T-helper 17 cell (primary cell): ENCODE results near the gene JAK3. TPM values are rescaled to one million over a fixed set of nuclear protein-coding genes. Genes with fewer than 3 reads are reported as not detected.

Experiments used
- ATAC-seq: fragments of 150-1000 bp; cut with Tn5 transposase; 2 replicates; pipeline ENCODE4 v1.10.0; 2021; ENCODE audit warnings: mild to moderate bottlenecking, moderate library complexity
- DNase-seq, 3 donors: peaks; one replicate each; pipeline versions ENCODE4 v3.0.0 to v3.0.0-alpha.2; 2020 to 2021
- H3K9me3 ChIP-seq: one replicate; pipeline ENCODE4 v1.7.0; 2013; ENCODE audit warnings: low read length, mild to moderate bottlenecking; ENCODE audit not compliant: control insufficient read depth, poor library complexity, severe bottlenecking
- H3K27ac Mint-ChIP-seq: one replicate; pipeline ENCODE4 v1.8.0; 2022; ENCODE audit warnings: mild to moderate bottlenecking, moderate library complexity, mixed read lengths
- H3K27me3 Mint-ChIP-seq: one replicate; pipeline ENCODE4 v1.8.0; 2022; ENCODE audit warnings: mixed read lengths
- H3K36me3 Mint-ChIP-seq: one replicate; pipeline ENCODE4 v1.8.0; 2022; ENCODE audit warnings: low read depth, mixed read lengths
- H3K4me1 Mint-ChIP-seq: one replicate; pipeline ENCODE4 v1.8.0; 2022; ENCODE audit warnings: mild to moderate bottlenecking, mixed read lengths
- H3K4me3 Mint-ChIP-seq: one replicate; pipeline ENCODE4 v1.8.0; 2022; ENCODE audit warnings: mild to moderate bottlenecking, moderate library complexity, mixed read lengths
- total RNA-seq, 4 donors: library from RNA in 2 of 4; stranded (reverse) in 2 of 4; gene quantifications; one replicate each; pipeline ENCODE4 v1.2.3 and lab custom pipeline; 2022 to 2026

JAK3 gene
- total RNA-seq, 2 donors from 2014 or later = 149 to 211 TPM

DNA sequence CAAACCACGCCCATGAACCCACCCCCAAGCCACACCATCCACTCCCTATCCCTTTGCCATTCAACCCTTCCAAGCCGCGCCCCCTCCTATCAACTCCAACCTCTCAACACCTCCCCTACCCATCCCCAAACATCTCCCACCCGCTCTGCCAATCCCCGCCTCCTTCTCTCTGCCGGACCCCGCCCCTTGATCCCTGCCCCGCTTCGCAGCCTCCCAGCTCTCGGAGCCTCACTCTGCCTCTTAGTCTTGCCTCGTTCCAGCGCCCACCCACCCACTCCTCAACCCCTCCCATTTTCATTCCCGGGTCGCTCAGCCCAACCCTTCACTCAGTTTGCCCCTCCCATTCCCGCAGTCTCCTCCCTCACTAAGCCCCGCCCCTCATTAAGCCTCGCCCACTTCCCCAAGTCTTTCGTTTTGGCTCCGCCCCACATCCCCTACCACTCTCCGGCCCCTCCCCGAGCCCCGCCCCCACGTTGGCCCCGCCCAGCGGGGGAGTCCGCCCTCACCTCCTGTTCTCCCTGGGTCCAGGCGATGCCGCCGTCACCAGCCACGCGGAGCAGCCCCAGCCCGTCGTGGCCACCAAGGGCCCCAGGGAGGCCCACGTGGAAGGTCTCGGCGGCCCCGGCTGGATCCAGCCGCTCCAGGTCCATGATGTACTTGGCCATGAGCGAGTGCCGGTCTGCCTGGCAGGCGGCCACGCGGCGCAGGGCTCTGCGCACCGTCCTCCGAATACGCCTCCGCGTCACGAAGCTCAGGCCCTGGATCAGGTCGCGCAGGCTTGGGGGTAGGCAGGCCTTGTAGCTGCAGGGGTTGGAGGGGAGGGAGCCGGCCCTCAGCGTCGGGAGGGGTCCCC lies 5.7 kb downstream of the JAK3 start:
- peak; percentile 26 to 40 (median 29) for DNase-seq
- H3K9me3 ChIP-seq = no peaks in the 10 kb centered on the region
- ATAC-seq = peak; percentile 51
- Mint-ChIP-seq H3K27ac (peak overlapping the region; percentile 75), H3K4me3 (no peak overlapping the region), H3K36me3 (peaks cover 5% of the 10 kb centered on the region), H3K27me3 (no peaks in the 10 kb centered on the region), H3K4me1 (peaks cover 22% of the 10 kb centered on the region)

DNA sequence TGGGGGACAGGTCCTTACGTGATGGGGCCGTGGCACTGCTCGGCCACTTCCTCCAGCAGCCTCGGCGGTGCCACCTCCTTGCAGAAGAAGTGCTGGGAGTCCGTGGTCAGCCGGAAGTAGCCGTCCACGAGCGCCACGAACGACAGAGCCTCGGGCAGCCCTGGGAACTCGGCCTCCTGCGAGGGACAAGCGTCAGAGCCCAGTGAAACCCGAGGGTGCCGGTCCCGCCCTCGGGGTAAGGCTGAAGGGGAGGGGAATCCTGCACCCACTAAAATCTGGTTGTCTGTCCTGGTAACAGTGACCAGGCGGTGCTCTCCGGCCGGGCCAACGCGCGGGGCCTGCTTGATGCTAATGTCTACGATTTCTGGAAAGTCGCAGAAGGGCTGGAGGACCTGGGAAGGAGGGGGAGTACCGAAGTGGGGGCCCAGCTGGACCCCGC lies 6.4 kb downstream of the JAK3 start:
- Mint-ChIP-seq H3K27ac (peak overlapping the region; percentile 75), H3K4me3 (no peak overlapping the region), H3K36me3 (peaks cover 9% of the 10 kb centered on the region), H3K4me1 (peaks cover 26% of the 10 kb centered on the region), H3K27me3 (no peaks in the 10 kb centered on the region)
- no peak for DNase-seq
- no peak for ATAC-seq
- no peaks in the 10 kb centered on the region for H3K9me3 ChIP-seq

GRCh38 chr19:17840019-17840418 lies 7.8 kb downstream of the JAK3 start:
- Mint-ChIP-seq H3K27ac (no peak overlapping the region), H3K36me3 (peaks cover 16% of the 10 kb centered on the region), H3K27me3 (no peaks in the 10 kb centered on the region), H3K4me3 (no peak overlapping the region), H3K4me1 (peaks cover 31% of the 10 kb centered on the region)
- no peak for ATAC-seq
- H3K9me3 ChIP-seq = no peaks in the 10 kb centered on the region
- no peak for DNase-seq

GRCh38 chr19:17837972-17838371 lies 9.8 kb downstream of the JAK3 start:
- H3K4me1 Mint-ChIP-seq = peaks cover 18% of the 10 kb centered on the region
- H3K27me3 Mint-ChIP-seq = no peaks in the 10 kb centered on the region
- ATAC-seq (no peak), DNase-seq (no peak)
- H3K36me3 Mint-ChIP-seq = peaks cover 13% of the 10 kb centered on the region
- H3K27ac Mint-ChIP-seq = peak overlapping the region; percentile 8
- no peak overlapping the region for H3K4me3 Mint-ChIP-seq
- H3K9me3 ChIP-seq = no peaks in the 10 kb centered on the region

DNA sequence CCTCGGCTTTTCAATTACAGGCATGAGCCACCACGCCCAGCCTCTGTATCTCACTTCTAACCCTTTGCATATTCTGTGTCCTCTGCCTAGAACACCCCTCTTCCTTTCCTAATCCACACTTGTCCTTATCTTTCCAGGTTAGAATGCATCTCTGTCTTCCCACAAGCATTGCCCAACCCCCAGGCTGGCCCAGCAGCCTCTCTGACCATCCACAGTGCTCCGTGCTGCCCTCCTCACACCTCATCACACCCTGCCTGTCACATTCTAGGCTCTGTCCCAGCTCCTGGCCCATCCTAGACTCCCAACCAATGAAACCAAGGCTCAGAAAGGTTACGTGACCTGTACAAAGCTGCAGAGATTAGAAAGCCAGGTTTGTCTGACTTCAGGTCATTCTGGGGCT lies 11.3 kb downstream of the JAK3 start:
- H3K4me3 Mint-ChIP-seq = no peak overlapping the region

DNA sequence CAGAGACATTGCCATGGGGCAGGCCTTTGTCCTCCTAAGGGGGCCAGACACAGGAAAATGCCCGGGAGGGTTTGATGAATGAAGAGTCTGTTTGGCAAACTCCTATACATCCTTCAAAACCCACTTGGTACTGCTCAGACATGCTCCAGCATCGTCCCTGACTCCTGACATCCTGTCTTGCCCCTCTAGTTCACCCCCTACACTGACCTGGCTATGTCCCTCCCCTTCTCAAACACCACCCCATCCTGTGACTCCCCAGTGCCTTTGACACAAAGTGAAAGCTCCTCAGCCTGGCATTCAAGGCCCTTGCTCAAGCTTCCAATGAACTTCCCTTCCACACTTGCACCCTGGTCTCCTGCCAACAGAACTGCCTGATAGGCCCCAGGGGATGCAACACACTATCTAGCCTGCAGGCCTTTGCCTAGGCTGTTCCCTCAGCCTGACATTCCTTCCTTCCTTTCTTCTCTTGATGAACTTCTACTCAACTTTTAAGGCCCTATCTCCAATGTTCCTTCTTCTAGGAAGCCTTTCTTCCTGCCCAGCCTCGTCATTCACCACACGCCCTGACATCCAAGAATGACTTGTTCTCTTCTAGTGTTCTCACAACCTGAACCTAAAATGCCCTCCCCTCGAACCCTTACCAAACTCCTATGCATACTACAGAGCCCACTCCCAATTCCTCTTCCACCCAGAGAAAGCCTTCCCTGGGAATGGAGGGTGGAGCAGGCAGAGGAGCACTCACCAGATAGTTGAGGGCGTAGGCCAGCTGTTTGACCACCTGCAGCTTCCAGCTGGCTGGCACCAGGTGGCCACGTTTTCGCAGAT lies 12.4 kb downstream of the JAK3 start:
- DNase-seq (no peak), ATAC-seq (no peak)
- H3K9me3 ChIP-seq = no peaks in the 10 kb centered on the region
- Mint-ChIP-seq H3K27me3 (no peaks in the 10 kb centered on the region), H3K4me3 (peak overlapping the region; percentile 53), H3K36me3 (peaks cover 14% of the 10 kb centered on the region), H3K27ac (peak overlapping the region; percentile 86), H3K4me1 (peaks cover 17% of the 10 kb centered on the region)

More for the DNA sequence above, 11.3 kb downstream of the JAK3 start:
- H3K4me1 Mint-ChIP-seq = peaks cover 20% of the 10 kb centered on the region
- H3K27ac Mint-ChIP-seq = peak overlapping the region; percentile 86
- no peaks in the 10 kb centered on the region for H3K27me3 Mint-ChIP-seq
- peaks cover 13% of the 10 kb centered on the region for H3K36me3 Mint-ChIP-seq
- no peaks in the 10 kb centered on the region for H3K9me3 ChIP-seq
- ATAC-seq (no peak), DNase-seq (no peak)

GRCh38 chr19:17834350-17835181 lies 13.2 kb downstream of the JAK3 start:
- Mint-ChIP-seq H3K27me3 (no peaks in the 10 kb centered on the region), H3K36me3 (peaks cover 16% of the 10 kb centered on the region), H3K27ac (peak overlapping the region; percentile 86), H3K4me1 (peaks cover 17% of the 10 kb centered on the region), H3K4me3 (no peak overlapping the region)
- ATAC-seq (peak; percentile 41), DNase-seq (no peak)
- no peaks in the 10 kb centered on the region for H3K9me3 ChIP-seq

- H3K4me1 Mint-ChIP-seq = peaks cover 22% of the 10 kb centered on the region
- no peaks in the 10 kb centered on the region for H3K9me3 ChIP-seq
- H3K4me3 Mint-ChIP-seq = no peak overlapping the region
- H3K36me3 Mint-ChIP-seq = peaks cover 19% of the 10 kb centered on the region
- no peaks in the 10 kb centered on the region for H3K27me3 Mint-ChIP-seq
- ATAC-seq (no peak), DNase-seq (no peak)
- H3K27ac Mint-ChIP-seq = no peak overlapping the region
Measured at GRCh38 chr19:17832443-17833208, 15.2 kb downstream of the JAK3 start.

- H3K9me3 ChIP-seq = no peaks in the 10 kb centered on the region
- H3K27me3 Mint-ChIP-seq = no peaks in the 10 kb centered on the region
- H3K36me3 Mint-ChIP-seq = peaks cover 15% of the 10 kb centered on the region
- ATAC-seq (no peak), DNase-seq (no peak)
- H3K27ac Mint-ChIP-seq = no peak overlapping the region
- no peak overlapping the region for H3K4me3 Mint-ChIP-seq
- peaks cover 19% of the 10 kb centered on the region for H3K4me1 Mint-ChIP-seq
Measured at GRCh38 chr19:17831419-17831888, 16.3 kb downstream of the JAK3 start.

DNA sequence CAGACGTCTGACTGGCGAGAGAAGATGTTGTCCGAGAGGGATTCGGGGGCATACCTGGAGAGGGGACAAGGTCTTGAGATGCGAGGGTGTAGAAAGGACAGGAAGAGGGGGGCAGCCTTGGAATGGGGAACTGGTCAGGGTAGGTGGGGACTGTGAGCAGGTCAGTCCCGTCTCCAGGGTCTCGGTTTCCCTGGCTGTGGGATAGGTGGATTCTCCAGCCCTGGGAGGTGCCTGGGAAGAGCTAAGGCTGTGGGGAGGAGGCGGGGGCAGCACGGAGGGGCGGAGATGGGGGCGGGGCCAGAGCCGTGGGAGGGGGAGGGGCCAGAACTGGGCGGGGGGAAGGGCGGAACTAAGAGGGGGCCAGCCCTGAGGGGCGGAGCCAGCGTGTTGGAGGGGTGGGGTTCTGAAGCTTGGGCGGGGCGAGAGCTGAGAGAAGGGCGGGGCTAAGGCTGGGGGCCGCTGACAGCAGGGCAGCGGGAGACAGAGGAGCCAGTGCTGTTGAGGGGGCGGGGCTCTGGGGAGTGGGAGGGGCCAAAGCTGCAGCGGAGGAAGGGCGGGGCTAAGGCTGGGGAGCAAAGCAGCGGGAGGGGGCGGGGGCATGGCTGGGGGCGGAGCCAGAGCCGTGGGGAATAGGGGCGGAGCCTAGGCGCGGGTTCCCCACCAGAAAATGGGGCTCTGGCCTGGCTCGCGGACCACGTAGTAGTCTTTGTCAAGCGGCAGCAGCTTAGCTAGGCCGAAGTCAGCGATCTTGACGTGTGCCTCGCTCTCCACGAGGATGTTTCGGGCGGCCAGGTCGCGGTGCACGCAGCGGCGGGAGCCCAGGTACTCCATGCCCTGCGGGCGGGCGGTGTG lies 17.0 kb downstream of the JAK3 start:
- Mint-ChIP-seq H3K27ac (no peak overlapping the region), H3K4me3 (no peak overlapping the region), H3K4me1 (peaks cover 16% of the 10 kb centered on the region), H3K27me3 (no peaks in the 10 kb centered on the region), H3K36me3 (peaks cover 14% of the 10 kb centered on the region)
- ATAC-seq = peak; percentile 78
- peak; percentile 24 to 39 (median 25) for DNase-seq
- no peaks in the 10 kb centered on the region for H3K9me3 ChIP-seq

- ATAC-seq (no peak), DNase-seq (no peak)
- H3K4me1 Mint-ChIP-seq = peaks cover 12% of the 10 kb centered on the region
- H3K27ac Mint-ChIP-seq = no peak overlapping the region
- H3K4me3 Mint-ChIP-seq = no peak overlapping the region
- no peaks in the 10 kb centered on the region for H3K27me3 Mint-ChIP-seq
- peaks cover 7% of the 10 kb centered on the region for H3K36me3 Mint-ChIP-seq
- H3K9me3 ChIP-seq = no peaks in the 10 kb centered on the region
Measured at GRCh38 chr19:17829855-17830566, 17.8 kb downstream of the JAK3 start.
